ENCODE results near the gene RPS6KA5. TPM values are rescaled to one million over a fixed set of nuclear protein-coding genes. Genes with fewer than 3 reads are reported as not detected.
"Not testable (repeated sequence)": the region's sequence is repeated elsewhere in the genome, so short reads cannot be mapped to it uniquely, and the experiment has no call there.

The RPS6KA5 gene
- total RNA-seq, 4 donors from 2014 or later = 5.8 to 18.4 (median 9.8) TPM

DNA sequence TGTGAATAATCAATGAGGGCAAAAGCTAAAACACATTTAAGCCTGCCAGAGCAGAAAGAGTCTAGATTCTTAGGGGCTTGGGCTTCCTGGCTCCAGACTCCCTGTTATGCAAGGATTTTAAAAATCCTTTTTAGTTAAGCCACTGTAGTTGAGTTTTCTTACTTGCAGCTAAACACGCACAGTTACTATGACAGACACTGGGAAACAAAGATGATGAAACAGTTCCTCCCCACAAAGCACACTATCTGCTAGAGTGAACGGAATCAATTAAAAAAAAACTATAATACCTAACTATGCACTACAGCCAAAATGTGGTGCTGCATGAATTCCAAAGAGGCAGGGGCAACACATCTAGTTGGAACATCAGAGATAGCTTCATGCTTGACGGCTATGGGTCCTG lies 28.2 kb downstream of the RPS6KA5 start:
- no peaks in the 10 kb centered on the region for H3K27me3 ChIP-seq
- no peaks in the 10 kb centered on the region for H3K9me3 ChIP-seq
- intact Hi-C loops (cut with DNase I; ENCODE audit: low total_unique reads) (no loop called here), in situ Hi-C loops (cut with MboI; ENCODE audit: low sequenced_read_pairs in 4 of 4) (no loop called here)
- TF ChIP-seq POLR2A (IDR thresholded peaks at IDR 0.05) = no peak
- TF ChIP-seq, protein P1, sequence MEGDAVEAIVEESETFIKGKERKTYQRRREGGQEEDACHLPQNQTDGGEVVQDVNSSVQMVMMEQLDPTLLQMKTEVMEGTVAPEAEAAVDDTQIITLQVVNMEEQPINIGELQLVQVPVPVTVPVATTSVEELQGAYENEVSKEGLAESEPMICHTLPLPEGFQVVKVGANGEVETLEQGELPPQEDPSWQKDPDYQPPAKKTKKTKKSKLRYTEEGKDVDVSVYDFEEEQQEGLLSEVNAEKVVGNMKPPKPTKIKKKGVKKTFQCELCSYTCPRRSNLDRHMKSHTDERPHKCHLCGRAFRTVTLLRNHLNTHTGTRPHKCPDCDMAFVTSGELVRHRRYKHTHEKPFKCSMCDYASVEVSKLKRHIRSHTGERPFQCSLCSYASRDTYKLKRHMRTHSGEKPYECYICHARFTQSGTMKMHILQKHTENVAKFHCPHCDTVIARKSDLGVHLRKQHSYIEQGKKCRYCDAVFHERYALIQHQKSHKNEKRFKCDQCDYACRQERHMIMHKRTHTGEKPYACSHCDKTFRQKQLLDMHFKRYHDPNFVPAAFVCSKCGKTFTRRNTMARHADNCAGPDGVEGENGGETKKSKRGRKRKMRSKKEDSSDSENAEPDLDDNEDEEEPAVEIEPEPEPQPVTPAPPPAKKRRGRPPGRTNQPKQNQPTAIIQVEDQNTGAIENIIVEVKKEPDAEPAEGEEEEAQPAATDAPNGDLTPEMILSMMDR (IDR thresholded peaks at IDR 0.05 in 4 of 5, conservative IDR thresholded peaks at IDR 0.05 in 1 of 5) = no peak
- DNase-seq (no peak), ATAC-seq (no peak)
- no peak overlapping the region for H3K4me3 ChIP-seq
- no peaks in the 10 kb centered on the region for H3K36me3 ChIP-seq
- no peak overlapping the region for H3K27ac ChIP-seq
- peaks cover 0 to 24% of the 10 kb centered on the region in 2 donors for H3K4me1 ChIP-seq

DNA sequence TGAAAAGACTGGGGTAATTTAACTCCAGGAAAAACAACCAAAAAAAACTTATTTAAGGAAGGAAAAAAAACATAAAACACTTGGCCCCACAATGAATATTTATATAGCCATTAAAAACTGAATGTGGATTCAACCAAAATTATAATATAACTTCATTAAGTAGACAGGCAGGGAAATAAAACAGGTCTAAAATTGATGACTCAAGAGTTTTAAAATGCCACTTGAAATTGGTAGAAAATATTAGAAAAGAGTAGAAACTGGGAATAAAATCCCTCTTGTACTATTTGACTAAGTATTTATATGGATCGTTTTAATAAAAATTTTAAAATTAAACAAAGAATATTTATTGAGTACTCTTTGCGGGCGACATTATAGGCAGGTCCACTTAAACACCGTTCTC lies 28.8 kb downstream of the RPS6KA5 start:
- in situ Hi-C loops (cut with MboI; ENCODE audit: low sequenced_read_pairs in 4 of 4) = no loop called here
- peaks cover 0 to 23% of the 10 kb centered on the region in 2 donors for H3K4me1 ChIP-seq
- no peak for ATAC-seq

GRCh38 chr14:91029456-91030217 lies 30.8 kb downstream of the RPS6KA5 start:
- intact Hi-C loops (cut with DNase I; ENCODE audit: low total_unique reads) (no loop called here), in situ Hi-C loops (cut with MboI; ENCODE audit: low sequenced_read_pairs in 4 of 4) (no loop called here)
- no peak for TF ChIP-seq POLR2A (IDR thresholded peaks at IDR 0.05)
- TF ChIP-seq, protein P1 (IDR thresholded peaks at IDR 0.05 in 4 of 5, conservative IDR thresholded peaks at IDR 0.05 in 1 of 5) = no peak

More for the DNA sequence above, 28.8 kb downstream of the RPS6KA5 start:
- DNase-seq = no peak
- H3K9me3 ChIP-seq = no peaks in the 10 kb centered on the region
- TF ChIP-seq, protein P1 (IDR thresholded peaks at IDR 0.05 in 4 of 5, conservative IDR thresholded peaks at IDR 0.05 in 1 of 5) = no peak
- TF ChIP-seq POLR2A (IDR thresholded peaks at IDR 0.05) = no peak
- H3K4me3 ChIP-seq = no peak overlapping the region
- intact Hi-C loops (cut with DNase I; ENCODE audit: low total_unique reads) = no loop called here
- no peaks in the 10 kb centered on the region for H3K27me3 ChIP-seq
- H3K27ac ChIP-seq = no peak overlapping the region
- H3K36me3 ChIP-seq = no peaks in the 10 kb centered on the region

GRCh38 chr14:91027561-91027960 lies 32.9 kb downstream of the RPS6KA5 start:
- intact Hi-C loops (cut with DNase I; ENCODE audit: low total_unique reads) (no loop called here), in situ Hi-C loops (cut with MboI; ENCODE audit: low sequenced_read_pairs in 4 of 4) (no loop called here)
- peaks cover 0 to 21% of the 10 kb centered on the region in 2 donors for H3K4me1 ChIP-seq
- no peaks in the 10 kb centered on the region for H3K9me3 ChIP-seq
- no peak for TF ChIP-seq POLR2A (IDR thresholded peaks at IDR 0.05)
- TF ChIP-seq, protein P1 (IDR thresholded peaks at IDR 0.05 in 4 of 5, conservative IDR thresholded peaks at IDR 0.05 in 1 of 5) = no peak
- H3K4me3 ChIP-seq = no peak overlapping the region
- DNase-seq = no peak
- ATAC-seq = no peak
- no peaks in the 10 kb centered on the region for H3K36me3 ChIP-seq
- no peaks in the 10 kb centered on the region for H3K27me3 ChIP-seq
- no peak overlapping the region for H3K27ac ChIP-seq

More at GRCh38 chr14:91029456-91030217, 30.8 kb downstream of the RPS6KA5 start:
- DNase-seq = no peak
- Histone ChIP-seq H3K9me3 (no peaks in the 10 kb centered on the region), H3K4me1 (peaks cover 0 to 21% of the 10 kb centered on the region in 2 donors), H3K4me3 (no peak overlapping the region), H3K36me3 (no peaks in the 10 kb centered on the region), H3K27ac (no peak overlapping the region), H3K27me3 (no peaks in the 10 kb centered on the region)
- no peak for ATAC-seq

DNA sequence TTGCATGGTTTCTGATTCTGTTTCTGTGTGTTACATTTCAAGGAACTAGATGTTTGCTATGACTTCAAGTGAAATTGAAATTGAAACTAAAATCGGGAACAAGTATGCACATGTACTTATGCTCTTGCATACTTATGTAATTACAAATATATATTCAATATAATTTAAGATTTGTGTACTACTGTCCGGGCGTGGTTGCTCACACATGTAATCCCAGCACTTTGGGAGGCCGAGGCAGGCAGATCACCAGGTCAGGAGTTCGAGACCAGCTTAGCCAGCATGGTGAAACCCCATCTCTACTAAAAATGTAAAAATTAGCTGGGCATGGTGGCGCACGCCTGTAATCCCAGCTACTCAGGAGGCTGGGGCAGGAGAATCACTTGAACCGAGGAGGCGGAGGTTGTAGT lies 37.8 kb downstream of the RPS6KA5 start:
- DNase-seq; H3K36me3 ChIP-seq; intact Hi-C loops (cut with DNase I; ENCODE audit: low total_unique reads); H3K27ac ChIP-seq; ATAC-seq; in situ Hi-C loops (cut with MboI; ENCODE audit: low sequenced_read_pairs in 4 of 4); H3K9me3 ChIP-seq; H3K27me3 ChIP-seq; H3K4me1 ChIP-seq: not testable (repeated sequence)
- H3K4me3 ChIP-seq = peak overlapping the region in 2 of 4 donors; percentile 5 to 30

Data from gastrocnemius medialis (tissue), 4 donors.